HCT116 (cell line): Measurements from ENCODE around the gene CPED1. TPM values are rescaled to one million over a fixed set of nuclear protein-coding genes. Genes with fewer than 3 reads are reported as not detected.

Experiments
- ATAC-seq: fragments of 200-7000 bp; cut with Tn5 transposase; 2 replicates; pipeline ENCODE4 v1.9.1; 2020; ENCODE audit warnings: mild to moderate bottlenecking, moderate library complexity
- BruUV-seq: library from RNA; stranded (reverse); fragments of 400-500 nt; replicated peaks from 2 replicates; lab custom pipeline; 2021; lab: Mats Ljungman, UMichigan
- CTCF ChIA-PET: fragments of 300-600 bp; sonication (Branson Sonifier 250); formaldehyde crosslinking; loops from one replicate; lab custom pipeline; 2021; ENCODE audit warnings: antibody characterized with exemption; lab: Charles Lee
- POLR2A ChIA-PET: fragments of 300-600, 350-600 bp; sonication (Branson Sonifier 250); formaldehyde crosslinking; loops from one replicate; lab custom pipeline; 2021; ENCODE audit warnings: antibody characterized with exemption; lab: Charles Lee
- RAD21 ChIA-PET, 2 experiments: fragments of 300-600 bp; sonication (Branson Sonifier 250); formaldehyde crosslinking; loops; one replicate each; lab custom pipeline; 2023; ENCODE audit warnings: low total read pairs in 2 of 2; ENCODE audit not compliant: uncharacterized antibody in 2 of 2, unreplicated experiment in 2 of 2, low non-redundant PET in 1 of 2; lab: Charles Lee
- DNase-seq: peaks from one replicate; pipeline ENCODE4 v3.0.0-alpha.2; 2010; ENCODE audit warnings: low read depth, low spot score
- H2AFZ ChIP-seq: fragments of 200-600 bp; shearing (Covaris generic), sonication (generic); 2 replicates; pipeline ENCODE4 v1.6.1; 2017; ENCODE audit warnings: low read depth, mixed run types, mixed read lengths, antibody characterized with exemption, low read length; ENCODE audit not compliant: poor library complexity, severe bottlenecking
- H3K27ac ChIP-seq: 2 replicates; pipeline ENCODE4 v1.5.1; 2012; ENCODE audit warnings: low read depth, low read length
- H3K27me3 ChIP-seq: fragments of 200-600 bp; sonication (generic); 2 replicates; pipeline ENCODE4 v1.6.1; 2016; ENCODE audit warnings: mixed run types, low read length, mixed read lengths; ENCODE audit not compliant: insufficient read depth
- H3K36me3 ChIP-seq, 2 experiments: fragments of 200-500 bp in 1 of 2; fragments of 200-600 bp in 1 of 2; sonication (Bioruptor generic) in 1 of 2; sonication (generic) in 1 of 2; 2 replicates each; pipeline versions ENCODE4 v1.5.1 to v1.6.1; 2014 to 2016; ENCODE audit warnings: low read length in 2 of 2, inconsistent platforms in 1 of 2, mixed read lengths in 1 of 2, mixed run types in 1 of 2; ENCODE audit not compliant: insufficient read depth in 2 of 2, control insufficient read depth in 1 of 2
- H3K4me1 ChIP-seq, 2 experiments: fragments of 200-600 bp in 1 of 2; sonication (generic) in 1 of 2; 2 replicates each; pipeline versions ENCODE4 v1.5.1 to v1.6.1; 2012 to 2017; ENCODE audit warnings: low read length in 2 of 2, inconsistent platforms in 1 of 2, mild to moderate bottlenecking in 1 of 2, mixed read lengths in 1 of 2, mixed run types in 1 of 2, moderate library complexity in 1 of 2; ENCODE audit not compliant: insufficient read depth in 2 of 2, control insufficient read depth in 1 of 2
- H3K4me2 ChIP-seq: fragments of 200-600 bp; sonication (generic); 2 replicates; pipeline ENCODE4 v1.6.1; 2017; ENCODE audit warnings: mixed run types, low read length, mixed read lengths
- H3K4me3 ChIP-seq, 2 experiments: fragments of 200-600 bp in 1 of 2; sonication (generic) in 1 of 2; replicated peaks in 1 of 2; 2 replicates each; pipeline ENCODE4 v1.5.1; 2011 to 2016; ENCODE audit warnings: low read length in 2 of 2, control low read depth in 1 of 2, low read depth in 1 of 2, mild to moderate bottlenecking in 1 of 2, mixed read lengths in 1 of 2, mixed run types in 1 of 2
- H3K79me2 ChIP-seq: fragments of 200-600 bp; sonication (generic); 2 replicates; pipeline ENCODE4 v1.6.1; 2017; ENCODE audit warnings: mild to moderate bottlenecking, mixed run types, low read length, moderate library complexity, mixed read lengths; ENCODE audit not compliant: insufficient read depth
- H3K9ac ChIP-seq: fragments of 200-600 bp; sonication (generic); 2 replicates; pipeline ENCODE4 v1.6.1; 2016; ENCODE audit warnings: low read length, mixed read lengths
- H3K9me2 ChIP-seq: fragments of 200-600 bp; sonication (generic), shearing (Covaris generic); 2 replicates; pipeline ENCODE4 v1.6.1; 2017; ENCODE audit warnings: mixed run types, mild to moderate bottlenecking, moderate library complexity; ENCODE audit not compliant: insufficient read depth
- H3K9me3 ChIP-seq, 2 experiments: fragments of 200-500 bp in 1 of 2; fragments of 200-600 bp in 1 of 2; sonication (Bioruptor generic) in 1 of 2; sonication (generic) in 1 of 2; 2 replicates each; pipeline ENCODE4 v1.6.1; 2014 to 2017; ENCODE audit warnings: low read length in 2 of 2, mixed read lengths in 2 of 2, inconsistent platforms in 1 of 2, low read depth in 1 of 2, mild to moderate bottlenecking in 1 of 2, mixed run types in 1 of 2, moderate library complexity in 1 of 2; ENCODE audit not compliant: control insufficient read depth in 1 of 2, insufficient read depth in 1 of 2
- H4K20me1 ChIP-seq: fragments of 200-600 bp; sonication (generic), shearing (Covaris generic); 2 replicates; pipeline ENCODE4 v1.6.1; 2017; ENCODE audit warnings: mixed run types, mild to moderate bottlenecking, moderate library complexity; ENCODE audit not compliant: insufficient read depth
- CBX3 ChIP-seq: IDR thresholded peaks from 2 replicates; pipeline ENCODE4 v1.6.1; 2012; ENCODE audit warnings: low read depth
- EZH2 ChIP-seq: fragments of 200-600 bp; sonication (generic); IDR thresholded peaks from 2 replicates; pipeline ENCODE4 v1.6.1; 2017; ENCODE audit warnings: antibody characterized with exemption, mixed run types
- EZH2phosphoT487 ChIP-seq: fragments of 200-600 bp; IDR thresholded peaks from 2 replicates; pipeline ENCODE4 v1.6.1; 2018; ENCODE audit warnings: antibody characterized with exemption, borderline replicate concordance
- POLR2AphosphoS5 ChIP-seq: IDR thresholded peaks from 2 replicates; pipeline ENCODE4 v1.6.1; 2011; ENCODE audit warnings: mild to moderate bottlenecking, low read depth, low read length, moderate library complexity
- RAD21 ChIP-seq: IDR thresholded peaks from 2 replicates; pipeline ENCODE4 v1.6.1; 2012; ENCODE audit warnings: low read depth, mild to moderate bottlenecking
- REST ChIP-seq: IDR thresholded peaks from 2 replicates; pipeline ENCODE4 v1.6.1; 2012; ENCODE audit warnings: low read depth
- SRF ChIP-seq: IDR thresholded peaks from 2 replicates; pipeline ENCODE4 v1.6.1; 2012; ENCODE audit warnings: low read depth
- YY1 ChIP-seq: IDR thresholded peaks from 2 replicates; pipeline ENCODE4 v1.6.1; 2011; ENCODE audit warnings: low read length, low read depth, moderate library complexity, mild to moderate bottlenecking; ENCODE audit not compliant: insufficient replicate concordance; ENCODE audit errors: extremely low read depth
- ZBTB33 ChIP-seq: IDR thresholded peaks from 2 replicates; pipeline ENCODE4 v1.6.1; 2011; ENCODE audit warnings: mild to moderate bottlenecking, low read length, moderate library complexity; ENCODE audit not compliant: insufficient replicate concordance; ENCODE audit errors: extremely low read depth
- intact Hi-C: fragments of 100-400 bp; cut with micrococcal nuclease; formaldehyde crosslinking; loops from 2 replicates; pipeline ENCODE4 v1.10.0; 2022
- total RNA-seq: library from RNA; stranded (reverse); gene quantifications from one replicate; pipeline ENCODE4 v1.2.1, GENCODE V29; 2021; ENCODE audit not compliant: unreplicated experiment

Gene CPED1
- total RNA-seq, 1 experiment from 2014 or later: 1.2 TPM

GRCh38 chr7:120991581-120991980 lies 3.1 kb downstream of the CPED1 start:
- intact Hi-C loops: no loop called here
- no peak overlapping the region for H2AFZ ChIP-seq
- ChIA-PET RAD21 (no interaction called here), POLR2A (interaction anchor here (0.5 kb wide), 1 partner anchor 43 kb away, joined by 3 read pairs; no protein-coding TSS in a partner anchor), CTCF (no interaction called here)
- no peaks in the 10 kb centered on the region for H3K36me3 ChIP-seq
- ATAC-seq (no peak), DNase-seq (no peak)
- H3K79me2 ChIP-seq: no peaks in the 10 kb centered on the region
- H3K27ac ChIP-seq: no peak overlapping the region
- no peak overlapping the region for H3K4me2 ChIP-seq
- no peaks in the 10 kb centered on the region for H3K9me3 ChIP-seq
- H3K4me3 ChIP-seq: no peak overlapping the region
- TF ChIP-seq SRF (no peak), EZH2phosphoT487 (no peak), CBX3 (no peak), POLR2AphosphoS5 (no peak), YY1 (no peak), RAD21 (no peak)
- H3K9ac ChIP-seq: no peak overlapping the region
- BruUV-seq: no TSS peak
- H4K20me1 ChIP-seq: no peaks in the 10 kb centered on the region
- no peaks in the 10 kb centered on the region for H3K9me2 ChIP-seq
- no peaks in the 10 kb centered on the region for H3K27me3 ChIP-seq
- H3K4me1 ChIP-seq: peaks cover 0 to 15% of the 10 kb centered on the region in 2 experiments; a peak in 1 of 4 replicates

- no peaks in the 10 kb centered on the region for H3K36me3 ChIP-seq
- ChIA-PET POLR2A (interaction anchor here (0.5 kb wide), 1 partner anchor 42 kb away, joined by 3 read pairs; no protein-coding TSS in a partner anchor), CTCF (no interaction called here), RAD21 (no interaction called here)
- no peaks in the 10 kb centered on the region for H3K79me2 ChIP-seq
- H2AFZ ChIP-seq: no peak overlapping the region
- H3K9me3 ChIP-seq: no peaks in the 10 kb centered on the region
- intact Hi-C loops: no loop called here
- no TSS peak for BruUV-seq
- ATAC-seq (no peak), DNase-seq (no peak)
- no peak overlapping the region for H3K27ac ChIP-seq
- peaks cover 0 to 15% of the 10 kb centered on the region in 2 experiments; a peak in 1 of 4 replicates for H3K4me1 ChIP-seq
- no peak overlapping the region for H3K9ac ChIP-seq
- no peak for TF ChIP-seq REST
- TF ChIP-seq ZBTB33: no peak
- TF ChIP-seq EZH2: no peak
- H3K4me3 ChIP-seq: no peak overlapping the region
- H3K27me3 ChIP-seq: no peaks in the 10 kb centered on the region
- H4K20me1 ChIP-seq: no peaks in the 10 kb centered on the region
- H3K9me2 ChIP-seq: no peaks in the 10 kb centered on the region
- H3K4me2 ChIP-seq: no peak overlapping the region
Measured at GRCh38 chr7:120992272-120992964, 3.9 kb downstream of the CPED1 start.
